Panc1 (cell line): ENCODE measurements around the gene MCM6. TPM values are rescaled to one million over a fixed set of nuclear protein-coding genes. Genes with fewer than 3 reads are reported as not detected.

Source experiments
- ATAC-seq: fragments of 200-7000 bp; cut with Tn5 transposase; 2 replicates; pipeline ENCODE4 v1.9.1; 2020; ENCODE audit warnings: mild to moderate bottlenecking, moderate library complexity
- BruUV-seq: library from RNA; stranded (reverse); fragments of 400-500 nt; replicated peaks from 2 replicates; lab custom pipeline; 2021; lab: Mats Ljungman, UMichigan
- CTCF ChIA-PET: fragments of 300-600 bp; sonication (Branson Sonifier 250); formaldehyde crosslinking; loops from one replicate; lab custom pipeline; 2022; ENCODE audit warnings: antibody characterized with exemption; lab: Charles Lee
- POLR2A ChIA-PET: fragments of 300-600 bp; sonication (Branson Sonifier 250); formaldehyde crosslinking; loops from one replicate; lab custom pipeline; 2022; ENCODE audit warnings: antibody characterized with exemption; lab: Charles Lee
- DNase-seq: peaks from one replicate; pipeline ENCODE4 v3.0.0-alpha.2; 2010; ENCODE audit warnings: low read depth, low spot score
- H3K27ac ChIP-seq: 2 replicates; pipeline ENCODE4 v1.5.1; 2011; ENCODE audit warnings: mild to moderate bottlenecking, low read length, inconsistent platforms
- H3K27me3 ChIP-seq: fragments of 200-500 bp; sonication (Bioruptor generic); 2 replicates; pipeline ENCODE4 v1.6.0; 2014; ENCODE audit warnings: low read length, inconsistent platforms; ENCODE audit not compliant: control insufficient read depth, insufficient read depth
- H3K36me3 ChIP-seq: fragments of 200-500 bp; sonication (Bioruptor generic); 2 replicates; pipeline ENCODE4 v1.5.1; 2014; ENCODE audit warnings: inconsistent platforms, mild to moderate bottlenecking, low read length, moderate library complexity; ENCODE audit not compliant: control insufficient read depth, insufficient read depth
- H3K4me1 ChIP-seq: 2 replicates; pipeline ENCODE4 v1.5.1; 2011; ENCODE audit warnings: inconsistent platforms, mild to moderate bottlenecking, low read length, moderate library complexity; ENCODE audit not compliant: control insufficient read depth, insufficient read depth
- H3K4me3 ChIP-seq, 2 experiments: 2 replicates each; pipeline ENCODE4 v1.5.1; 2011 to 2012; ENCODE audit warnings: low read depth in 2 of 2, low read length in 2 of 2, mild to moderate bottlenecking in 2 of 2, inconsistent platforms in 1 of 2, moderate library complexity in 1 of 2
- H3K9me3 ChIP-seq: fragments of 200-500 bp; sonication (Bioruptor generic); 2 replicates; pipeline ENCODE4 v1.5.1; 2014; ENCODE audit warnings: low read depth, mild to moderate bottlenecking, inconsistent platforms, low read length, moderate library complexity; ENCODE audit not compliant: control insufficient read depth, insufficient read depth
- CTCF ChIP-seq: fragments of 450-650 bp; IDR thresholded peaks from 2 replicates; pipeline ENCODE4 v1.5.1; 2017; ENCODE audit warnings: mild to moderate bottlenecking
- POLR2AphosphoS5 ChIP-seq: IDR thresholded peaks from 2 replicates; pipeline ENCODE4 v1.6.1; 2012; ENCODE audit warnings: mild to moderate bottlenecking, low read depth, low read length, moderate library complexity
- REST ChIP-seq, 2 experiments: IDR thresholded peaks; 2 replicates each; pipeline ENCODE4 v1.6.1; 2011 to 2012; ENCODE audit warnings: low read depth in 2 of 2, control low read depth in 1 of 2, low read length in 1 of 2, mild to moderate bottlenecking in 1 of 2, moderate library complexity in 1 of 2; ENCODE audit not compliant: insufficient read depth in 1 of 2
- SIN3A ChIP-seq: IDR thresholded peaks from 2 replicates; pipeline ENCODE4 v1.6.1; 2012; ENCODE audit warnings: low read depth, mild to moderate bottlenecking, low read length, moderate library complexity, borderline replicate concordance; ENCODE audit not compliant: insufficient read depth
- TCF7L2 ChIP-seq: IDR thresholded peaks from 2 replicates; pipeline ENCODE4 v1.6.1; 2011; ENCODE audit warnings: mild to moderate bottlenecking, low read depth, low read length, inconsistent platforms
- in situ Hi-C: cut with HindIII; loops from 2 replicates; pipeline ENCODE4 v1.10.0; 2016; ENCODE audit warnings: low sequenced_read_pairs, low pct_unique_long_range_greater_than_20kb
- intact Hi-C: fragments of 100-400 bp; cut with micrococcal nuclease; formaldehyde crosslinking; loops from one replicate; pipeline ENCODE4 v1.10.0; 2022; ENCODE audit not compliant: unreplicated experiment
- total RNA-seq: library from RNA; stranded (reverse); gene quantifications from one replicate; pipeline ENCODE4 v1.2.1, GENCODE V29; 2021; ENCODE audit not compliant: unreplicated experiment

The MCM6 gene
- total RNA-seq, 1 experiment from 2014 or later, result 54.3 TPM

- intact Hi-C loops, result no loop called here
- POLR2A ChIA-PET, result interaction anchor here (0.7 kb wide), 1 partner anchor 81 kb away, joined by 3 read pairs; no protein-coding TSS in a partner anchor
- TF ChIP-seq TCF7L2, result no peak
- TF ChIP-seq CTCF, result no peak
- no peak for ATAC-seq
- no peak for DNase-seq
- H3K27me3 ChIP-seq, result no peaks in the 10 kb centered on the region
- H3K27ac ChIP-seq, result no peak overlapping the region
- in situ Hi-C loops, result no loop called here
- no TSS peak for BruUV-seq
- H3K4me3 ChIP-seq, result no peak overlapping the region
- no peaks in the 10 kb centered on the region for H3K9me3 ChIP-seq
- H3K36me3 ChIP-seq, result peaks cover 15% of the 10 kb centered on the region
- CTCF ChIA-PET, result no interaction called here
- H3K4me1 ChIP-seq, result no peaks in the 10 kb centered on the region; the same call in 1 of the 2 replicates
Observed at GRCh38 chr2:135840601-135841000, 35.6 kb downstream of the MCM6 start.

DNA sequence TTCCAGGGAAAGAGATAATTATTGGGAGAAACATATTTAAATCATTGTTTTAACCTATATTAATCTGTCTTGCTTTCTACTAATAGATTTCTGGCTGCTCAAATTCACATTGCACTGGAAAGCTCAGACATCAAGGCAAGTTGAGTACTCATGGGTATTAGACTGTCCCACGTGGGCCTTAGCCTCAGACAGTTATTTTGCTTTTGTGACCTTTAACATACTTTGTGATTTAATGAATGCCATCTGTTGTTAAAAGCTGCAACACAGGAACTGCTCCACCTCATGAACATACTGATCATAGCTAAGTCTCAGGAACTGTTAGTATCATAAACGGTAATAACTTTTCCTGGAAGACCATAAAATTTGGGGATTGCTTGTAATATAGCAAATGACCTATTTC is 36.5 kb downstream of the MCM6 start:
- H3K27me3 ChIP-seq, result no peaks in the 10 kb centered on the region
- ATAC-seq (no peak), DNase-seq (no peak)
- H3K36me3 ChIP-seq, result peaks cover 6% of the 10 kb centered on the region
- ChIA-PET POLR2A (no interaction called here), CTCF (no interaction called here)
- TF ChIP-seq POLR2AphosphoS5 (no peak), CTCF (no peak), REST (IDR thresholded peaks at IDR 0.05; ENCODE audit: insufficient read depth in 1 of 2, low read depth in 2 of 2, low read length in 1 of 2) (no peak), TCF7L2 (no peak), SIN3A (no peak)
- in situ Hi-C loops (no loop called here), intact Hi-C loops (no loop called here)
- no peak overlapping the region for H3K4me3 ChIP-seq
- H3K4me1 ChIP-seq, result no peaks in the 10 kb centered on the region; the same call in 1 of the 2 replicates
- no TSS peak for BruUV-seq
- no peaks in the 10 kb centered on the region for H3K9me3 ChIP-seq
- H3K27ac ChIP-seq, result no peak overlapping the region
